Activated CD4-positive, alpha-beta T cell treated with anti-CD3 and anti-CD28 coated beads, Interleukin-10, Interleukin-2, amounts not matched to agents 100 ng/mL and 50 ng/mL, durations not matched to agents 16 hours and 8 hours (primary cell): ENCODE data around the gene BFSP1.

ENCODE experiments used
- DNase-seq: peaks from one replicate; pipeline ENCODE4 v3.0.0-alpha.2; 2020

The BFSP1 gene

DNA sequence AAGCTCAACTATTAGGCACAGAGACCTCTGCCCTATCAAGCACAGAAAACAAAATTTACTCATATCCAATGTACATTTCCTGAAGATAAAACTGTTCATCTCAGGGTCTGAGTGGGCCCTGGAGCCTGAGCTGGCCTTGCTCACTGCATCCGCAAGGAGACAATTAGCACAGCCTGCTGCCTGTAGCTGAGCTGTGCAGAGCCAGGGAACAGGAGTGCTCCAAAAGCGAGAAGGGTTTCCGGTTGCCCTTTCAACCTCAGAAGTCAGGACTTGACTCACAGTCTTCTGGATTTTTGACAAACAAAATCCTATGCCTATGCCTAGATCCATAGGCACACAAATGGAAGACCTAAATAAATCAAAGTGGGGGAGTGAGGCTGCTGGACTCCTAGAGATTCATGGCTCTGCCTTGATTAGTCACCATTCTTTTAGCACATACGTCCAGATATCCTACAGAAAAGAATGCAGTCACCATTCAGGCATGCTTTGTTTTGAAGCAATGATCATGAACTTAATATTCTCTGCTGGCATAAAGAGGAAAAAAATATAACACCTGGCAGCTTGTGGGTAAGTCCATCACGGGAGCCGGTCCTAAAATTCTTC is 73.5 kb downstream of the BFSP1 start:
- DNase-seq = no peak

GRCh38 chr20:17457079-17457478 is 74.1 kb downstream of the BFSP1 start:
- DNase-seq = no peak

GRCh38 chr20:17456279-17456678 is 74.9 kb downstream of the BFSP1 start:
- no peak for DNase-seq

- no peak for DNase-seq
These were observed 77.6 kb downstream of the BFSP1 start for GRCh38 chr20:17453592-17453991.

- DNase-seq = no peak
These were observed 78.7 kb downstream of the BFSP1 start for GRCh38 chr20:17452441-17452840.

DNA sequence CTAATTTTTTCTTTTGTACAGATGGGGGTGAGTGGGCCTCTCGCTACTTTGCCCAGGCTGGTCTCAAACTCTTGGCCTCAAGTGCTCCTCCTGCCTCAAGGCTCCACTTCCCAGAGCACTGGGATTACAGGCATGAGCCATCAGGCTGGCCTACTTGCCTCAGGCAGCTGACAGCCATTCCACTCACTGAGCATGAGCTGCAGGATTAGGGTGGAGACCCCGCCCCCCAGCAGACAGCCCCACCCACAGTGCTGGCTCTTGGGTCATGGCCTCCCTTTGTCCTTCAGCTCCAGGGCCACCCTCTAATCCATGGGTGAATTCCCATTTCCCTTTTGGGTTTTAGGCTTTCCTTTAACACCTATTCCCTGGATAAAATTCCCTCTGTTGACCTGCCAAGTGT is 82.1 kb downstream of the BFSP1 start:
- DNase-seq = no peak

- no peak for DNase-seq
These were observed 83.1 kb downstream of the BFSP1 start for GRCh38 chr20:17448071-17448470.

DNA sequence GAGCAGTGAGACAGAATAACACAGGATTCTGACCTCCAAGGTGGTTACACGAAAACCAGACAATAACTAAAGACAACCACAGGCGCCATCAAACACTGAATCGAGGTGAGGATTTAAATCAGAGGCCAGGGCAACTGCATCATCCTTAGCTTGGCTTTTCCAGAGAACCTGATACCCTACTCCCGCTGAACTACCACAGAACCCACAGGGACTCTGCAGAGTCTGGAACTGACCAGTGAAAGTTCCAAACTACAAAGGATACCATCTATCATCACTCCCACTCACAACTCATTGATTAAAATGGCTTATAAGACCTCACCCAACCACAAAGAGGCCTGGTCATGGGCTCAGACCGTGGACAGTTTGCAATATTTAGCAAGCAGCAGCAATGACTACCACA is 85.0 kb downstream of the BFSP1 start:
- no peak for DNase-seq

DNA sequence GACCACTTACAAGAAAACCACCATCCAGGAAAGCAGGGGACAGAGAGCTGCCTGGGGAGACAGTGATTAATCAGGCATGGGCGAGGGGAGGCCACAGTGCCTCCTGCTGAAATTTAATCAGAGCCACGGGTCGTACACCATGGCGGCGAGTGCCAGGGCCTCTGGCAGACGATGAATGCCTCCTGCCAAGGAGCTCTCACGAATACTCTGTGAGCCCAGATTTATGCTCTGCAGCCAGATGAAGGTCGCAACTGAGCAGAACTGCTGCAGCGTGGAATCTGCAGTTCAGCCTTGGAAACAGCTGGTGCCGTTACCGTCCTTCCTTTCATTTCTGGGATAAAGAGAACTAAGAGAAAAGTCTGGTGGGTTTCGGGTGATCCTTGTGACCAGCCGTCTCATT is 85.6 kb downstream of the BFSP1 start:
- DNase-seq = no peak

GRCh38 chr20:17444091-17444490 is 87.1 kb downstream of the BFSP1 start:
- no peak for DNase-seq
